Measurements from ENCODE around the gene MPZL2.

MPZL2 gene

DNA sequence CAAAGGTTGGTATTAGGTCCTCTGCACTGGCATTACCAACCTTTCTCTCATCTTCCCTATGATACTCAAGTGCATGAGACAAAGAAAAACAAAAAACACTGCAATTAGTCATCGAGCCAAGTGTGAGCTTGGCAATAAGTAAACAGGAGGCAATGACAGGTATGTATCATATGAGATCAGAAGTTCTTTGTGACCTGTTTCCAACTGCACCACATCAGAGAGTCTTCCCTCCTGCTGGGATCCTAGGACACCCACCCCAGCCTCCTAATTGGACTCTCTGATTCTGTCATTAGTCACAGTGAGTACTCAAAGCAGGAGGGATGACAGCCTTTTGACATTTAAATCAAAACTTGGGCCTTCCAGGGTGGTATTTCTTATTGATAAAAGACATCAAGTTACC, 31.4 kb downstream of the MPZL2 start:
- H3K79me2 ChIP-seq (ENCODE audit: low read length), result no peaks in the 10 kb centered on the region
- H3K27ac ChIP-seq (ENCODE audit: low read length), result no peak overlapping the region
- no peaks in the 10 kb centered on the region for H3K27me3 ChIP-seq (ENCODE audit: low read depth, low read length)
- no peaks in the 10 kb centered on the region for H4K20me1 ChIP-seq (ENCODE audit: insufficient read depth, low read length)
- H3K36me3 ChIP-seq (replicated peaks; ENCODE audit: low read depth, low read length), result no peaks in the 10 kb centered on the region
- no peaks in the 10 kb centered on the region for H3K9me3 ChIP-seq (ENCODE audit: insufficient read depth, low read length)
- H3K9ac ChIP-seq (ENCODE audit: low read length), result no peak overlapping the region
- H3K4me3 ChIP-seq (ENCODE audit: low read length), result no peak overlapping the region
- no peak overlapping the region for H3K4me2 ChIP-seq (ENCODE audit: low read length)
- peaks cover 10% of the 10 kb centered on the region for H3K4me1 ChIP-seq (ENCODE audit: low read length)
- TF ChIP-seq, protein P1, sequence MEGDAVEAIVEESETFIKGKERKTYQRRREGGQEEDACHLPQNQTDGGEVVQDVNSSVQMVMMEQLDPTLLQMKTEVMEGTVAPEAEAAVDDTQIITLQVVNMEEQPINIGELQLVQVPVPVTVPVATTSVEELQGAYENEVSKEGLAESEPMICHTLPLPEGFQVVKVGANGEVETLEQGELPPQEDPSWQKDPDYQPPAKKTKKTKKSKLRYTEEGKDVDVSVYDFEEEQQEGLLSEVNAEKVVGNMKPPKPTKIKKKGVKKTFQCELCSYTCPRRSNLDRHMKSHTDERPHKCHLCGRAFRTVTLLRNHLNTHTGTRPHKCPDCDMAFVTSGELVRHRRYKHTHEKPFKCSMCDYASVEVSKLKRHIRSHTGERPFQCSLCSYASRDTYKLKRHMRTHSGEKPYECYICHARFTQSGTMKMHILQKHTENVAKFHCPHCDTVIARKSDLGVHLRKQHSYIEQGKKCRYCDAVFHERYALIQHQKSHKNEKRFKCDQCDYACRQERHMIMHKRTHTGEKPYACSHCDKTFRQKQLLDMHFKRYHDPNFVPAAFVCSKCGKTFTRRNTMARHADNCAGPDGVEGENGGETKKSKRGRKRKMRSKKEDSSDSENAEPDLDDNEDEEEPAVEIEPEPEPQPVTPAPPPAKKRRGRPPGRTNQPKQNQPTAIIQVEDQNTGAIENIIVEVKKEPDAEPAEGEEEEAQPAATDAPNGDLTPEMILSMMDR (IDR thresholded peaks at IDR 0.05; ENCODE audit: low read depth, low read length), result no peak
- no peak for TF ChIP-seq EZH2phosphoT487 (IDR thresholded peaks at IDR 0.05; ENCODE audit: low read depth)
- H2AFZ ChIP-seq (ENCODE audit: low read depth, low read length), result no peak overlapping the region

DNA sequence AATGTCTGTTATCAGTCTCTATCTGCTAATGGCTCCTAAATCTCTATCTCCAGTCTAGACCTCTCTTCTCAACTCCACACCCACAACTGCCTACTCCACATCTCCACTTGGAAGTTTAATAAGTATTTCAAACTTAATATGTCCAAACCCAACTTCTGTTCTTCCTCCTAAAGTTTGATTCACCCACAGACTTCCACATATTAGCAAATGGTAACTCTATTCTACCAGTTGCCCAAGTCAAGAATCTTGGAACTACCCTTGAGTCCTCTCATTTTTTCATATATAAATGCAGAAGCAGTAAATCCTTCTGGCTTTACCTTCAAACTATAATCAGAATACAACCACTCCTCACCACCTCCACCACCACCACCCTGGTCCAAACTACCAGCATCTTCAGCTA, 32.6 kb downstream of the MPZL2 start:
- no peak overlapping the region for H3K4me2 ChIP-seq (ENCODE audit: low read length)
- no peak for TF ChIP-seq EZH2phosphoT487 (IDR thresholded peaks at IDR 0.05; ENCODE audit: low read depth)
- TF ChIP-seq, protein P1 (IDR thresholded peaks at IDR 0.05; ENCODE audit: low read depth, low read length), result no peak
- no peaks in the 10 kb centered on the region for H4K20me1 ChIP-seq (ENCODE audit: insufficient read depth, low read length)

DNA sequence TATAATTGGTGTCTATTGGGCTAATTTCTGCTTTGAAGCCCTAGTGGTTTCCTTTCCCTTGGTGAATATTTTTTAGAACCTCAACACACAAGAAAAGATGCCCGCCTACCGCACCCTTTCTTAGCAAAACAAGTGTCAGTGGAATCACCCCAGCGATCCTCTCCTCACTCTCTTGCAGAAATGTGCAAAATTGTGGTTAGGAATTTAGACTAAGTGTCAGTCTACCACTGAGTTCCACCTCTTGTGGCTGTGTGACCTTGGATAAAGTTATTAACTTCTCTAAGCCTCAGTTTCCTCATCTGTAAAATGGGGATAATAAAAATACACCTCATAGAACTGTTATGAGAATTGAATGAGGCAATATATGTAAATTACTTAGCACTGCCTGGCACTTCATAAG, 34.0 kb downstream of the MPZL2 start:
- Histone ChIP-seq H3K36me3 (replicated peaks; ENCODE audit: low read depth, low read length) (no peaks in the 10 kb centered on the region), H3K9ac (ENCODE audit: low read length) (no peak overlapping the region), H3K27me3 (ENCODE audit: low read depth, low read length) (no peaks in the 10 kb centered on the region), H3K79me2 (ENCODE audit: low read length) (no peaks in the 10 kb centered on the region), H4K20me1 (ENCODE audit: insufficient read depth, low read length) (no peaks in the 10 kb centered on the region), H3K9me3 (ENCODE audit: insufficient read depth, low read length) (no peaks in the 10 kb centered on the region), H3K4me1 (ENCODE audit: low read length) (peaks cover 17% of the 10 kb centered on the region), H3K27ac (ENCODE audit: low read length) (no peak overlapping the region), H2AFZ (ENCODE audit: low read depth, low read length) (no peak overlapping the region), H3K4me3 (ENCODE audit: low read length) (no peak overlapping the region), H3K4me2 (ENCODE audit: low read length) (no peak overlapping the region)
- TF ChIP-seq, protein P1 (IDR thresholded peaks at IDR 0.05; ENCODE audit: low read depth, low read length), result no peak
- no peak for TF ChIP-seq EZH2phosphoT487 (IDR thresholded peaks at IDR 0.05; ENCODE audit: low read depth)

More for the DNA sequence above, 32.6 kb downstream of the MPZL2 start:
- Histone ChIP-seq H3K4me1 (ENCODE audit: low read length) (peaks cover 13% of the 10 kb centered on the region), H3K9ac (ENCODE audit: low read length) (no peak overlapping the region), H3K27me3 (ENCODE audit: low read depth, low read length) (no peaks in the 10 kb centered on the region), H3K4me3 (ENCODE audit: low read length) (no peak overlapping the region), H3K27ac (ENCODE audit: low read length) (no peak overlapping the region), H2AFZ (ENCODE audit: low read depth, low read length) (no peak overlapping the region), H3K36me3 (replicated peaks; ENCODE audit: low read depth, low read length) (no peaks in the 10 kb centered on the region), H3K79me2 (ENCODE audit: low read length) (no peaks in the 10 kb centered on the region), H3K9me3 (ENCODE audit: insufficient read depth, low read length) (no peaks in the 10 kb centered on the region)

DNA sequence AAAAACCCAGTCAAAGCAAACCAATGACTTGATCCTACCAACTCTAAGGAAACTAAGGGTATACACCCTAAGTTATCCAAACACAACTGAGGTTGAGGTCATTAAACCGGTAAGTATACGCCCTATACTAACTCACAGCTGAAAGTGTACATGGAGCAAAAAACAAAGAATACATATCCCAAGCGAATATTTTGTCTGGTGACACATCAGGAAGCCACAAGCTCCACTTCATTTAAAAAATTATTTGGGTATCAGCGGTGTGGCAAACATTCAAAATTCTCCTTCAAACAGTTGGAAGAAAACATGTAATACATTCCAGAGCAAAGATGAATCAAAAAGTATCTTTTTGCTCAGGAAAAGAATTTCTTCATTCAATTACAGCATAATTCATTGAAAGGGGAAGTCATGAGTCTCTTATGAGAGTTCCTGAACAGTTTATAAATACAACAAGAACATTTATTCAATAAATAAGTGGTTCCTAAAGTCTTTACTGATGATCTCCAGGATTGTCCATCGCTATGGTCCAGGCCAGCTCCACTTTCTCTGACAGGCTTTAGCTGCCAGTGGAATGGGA, 34.7 kb downstream of the MPZL2 start:
- peaks cover 24% of the 10 kb centered on the region for H3K4me1 ChIP-seq (ENCODE audit: low read length)
- H2AFZ ChIP-seq (ENCODE audit: low read depth, low read length), result no peak overlapping the region
- H3K9ac ChIP-seq (ENCODE audit: low read length), result no peak overlapping the region
- no peak overlapping the region for H3K4me3 ChIP-seq (ENCODE audit: low read length)
- TF ChIP-seq, protein P1 (IDR thresholded peaks at IDR 0.05; ENCODE audit: low read depth, low read length), result no peak
- no peak for TF ChIP-seq EZH2phosphoT487 (IDR thresholded peaks at IDR 0.05; ENCODE audit: low read depth)
- no peaks in the 10 kb centered on the region for H3K79me2 ChIP-seq (ENCODE audit: low read length)
- H4K20me1 ChIP-seq (ENCODE audit: insufficient read depth, low read length), result no peaks in the 10 kb centered on the region
- H3K9me3 ChIP-seq (ENCODE audit: insufficient read depth, low read length), result no peaks in the 10 kb centered on the region
- no peak overlapping the region for H3K4me2 ChIP-seq (ENCODE audit: low read length)
- no peaks in the 10 kb centered on the region for H3K27me3 ChIP-seq (ENCODE audit: low read depth, low read length)
- no peaks in the 10 kb centered on the region for H3K36me3 ChIP-seq (replicated peaks; ENCODE audit: low read depth, low read length)
- no peak overlapping the region for H3K27ac ChIP-seq (ENCODE audit: low read length)
